AML-193 (cell line): ENCODE results near the gene ST13.
"Not testable (repeated sequence)": the region's sequence is repeated elsewhere in the genome, so short reads cannot be mapped to it uniquely, and the experiment has no call there.

Experiments
- DNase-seq, 2 experiments: peaks; one replicate each; lab custom pipeline; 2025; lab: John Stamatoyannopoulos, UW

The ST13 gene

GRCh38 chr22:40856513-40857308 lies at the start of gene ST13, which contains the start of gene XPNPEP3:
TSS of gene ST13 (minus strand) at chr22:40856639. CDS start at chr22:40856540, 99 bp downstream.
TSS of gene XPNPEP3 (plus strand) at chr22:40857148. CDS start at chr22:40857182, 34 bp downstream.
- peak; percentile 86 to 88 for DNase-seq

DNA sequence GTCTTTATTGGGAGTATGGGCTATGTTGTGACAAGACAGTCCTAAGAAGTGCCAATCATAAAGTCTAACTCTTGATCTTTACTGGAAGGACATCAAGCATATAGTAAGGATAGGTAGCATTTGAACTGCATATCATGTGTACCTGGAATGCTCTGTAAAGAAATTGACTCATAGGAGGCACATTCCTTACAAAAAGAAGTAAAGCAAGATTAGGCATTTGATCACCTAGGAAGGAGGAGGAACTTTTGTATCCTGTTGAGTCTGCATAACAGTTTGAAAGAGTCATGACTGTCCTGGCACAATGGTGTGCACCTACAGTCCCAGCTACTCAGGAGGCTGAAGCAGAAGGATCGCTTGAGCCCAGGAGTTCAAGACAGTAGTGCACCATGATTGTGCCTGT lies 47.7 kb upstream of the ST13 start:
- no peak for DNase-seq

GRCh38 chr22:40898850-40899357 lies 42.5 kb upstream of the ST13 start:
- peak; percentile 67 for DNase-seq

- DNase-seq, result no peak
Observed at GRCh38 chr22:40894417-40894816, 38.0 kb upstream of the ST13 start.

- no peak for DNase-seq
Observed at GRCh38 chr22:40890881-40891280, 34.4 kb upstream of the ST13 start.

GRCh38 chr22:40889116-40889515 lies 32.7 kb upstream of the ST13 start:
- no peak for DNase-seq

- no peak for DNase-seq
Observed at GRCh38 chr22:40878922-40879321, 22.5 kb upstream of the ST13 start.

DNA sequence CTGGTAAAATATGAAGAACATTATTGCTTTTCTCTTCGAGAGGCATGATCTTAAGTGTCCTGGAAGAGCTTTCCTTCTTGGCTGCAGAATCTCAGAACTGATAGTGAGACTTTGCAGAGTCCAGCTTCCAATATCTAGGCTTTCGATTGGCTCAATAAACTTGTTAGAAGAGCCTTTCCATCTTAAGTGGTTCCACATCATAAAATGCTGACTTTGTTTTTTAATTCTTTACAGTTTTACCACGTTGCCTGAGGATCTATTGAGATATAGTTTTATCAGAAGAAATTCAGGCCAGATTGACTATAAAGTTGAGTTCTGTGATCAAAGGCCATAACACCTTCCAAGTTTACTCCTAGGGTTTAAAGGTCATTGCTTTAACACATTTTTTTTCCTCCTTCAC lies 21.0 kb upstream of the ST13 start:
- DNase-seq, result no peak

- no peak for DNase-seq
Observed at GRCh38 chr22:40876907-40877306, 20.5 kb upstream of the ST13 start.

- no peak for DNase-seq
Observed at GRCh38 chr22:40875111-40875510, 18.7 kb upstream of the ST13 start.

- DNase-seq, result no peak
Observed at GRCh38 chr22:40874016-40874415, 17.6 kb upstream of the ST13 start.

- not testable (repeated sequence) for DNase-seq
Observed at GRCh38 chr22:40868379-40868778, 11.9 kb upstream of the ST13 start.

- DNase-seq, result no peak
Observed at GRCh38 chr22:40867109-40867508, 10.7 kb upstream of the ST13 start.

GRCh38 chr22:40862537-40862936 lies 6.1 kb upstream of the ST13 start:
- no peak for DNase-seq

- DNase-seq, result no peak
Observed at GRCh38 chr22:40862013-40862412, 5.6 kb upstream of the ST13 start, which contains the start of gene DNAJB7. TSS of gene DNAJB7 (minus strand) at chr22:40862113. CDS start at chr22:40861994, 119 bp downstream.

GRCh38 chr22:40857309-40857855 lies 943 bp upstream of the ST13 start:
- peak in 1 of 2 experiments; percentile 4 for DNase-seq

DNA sequence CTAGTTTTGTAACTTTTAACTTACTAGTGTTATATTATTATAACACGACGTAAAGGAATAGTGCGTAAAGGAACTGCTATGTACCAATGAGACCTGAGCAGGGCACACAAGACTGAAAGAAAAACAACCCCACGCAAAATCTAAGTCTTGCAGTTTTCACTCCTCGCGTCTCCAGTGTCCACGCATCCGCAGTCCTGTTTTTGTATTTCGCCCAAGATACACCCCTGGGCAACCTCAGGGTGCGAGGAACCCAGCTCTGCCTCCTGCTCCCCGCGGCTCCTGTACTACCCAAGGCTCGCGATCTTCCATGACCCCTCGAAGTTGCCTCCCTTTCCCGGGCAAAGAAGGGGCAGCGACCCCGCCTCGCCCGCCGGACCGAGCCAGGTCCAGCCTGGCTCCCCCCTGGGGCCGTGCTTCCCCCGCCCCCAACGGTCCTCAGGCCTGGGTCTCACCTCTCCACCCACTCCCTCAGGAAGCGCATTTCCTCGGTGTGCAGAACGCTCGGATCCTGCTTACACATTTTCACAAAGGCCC lies 393 bp downstream of the ST13 start:
- peak; percentile 18 to 23 for DNase-seq

DNA sequence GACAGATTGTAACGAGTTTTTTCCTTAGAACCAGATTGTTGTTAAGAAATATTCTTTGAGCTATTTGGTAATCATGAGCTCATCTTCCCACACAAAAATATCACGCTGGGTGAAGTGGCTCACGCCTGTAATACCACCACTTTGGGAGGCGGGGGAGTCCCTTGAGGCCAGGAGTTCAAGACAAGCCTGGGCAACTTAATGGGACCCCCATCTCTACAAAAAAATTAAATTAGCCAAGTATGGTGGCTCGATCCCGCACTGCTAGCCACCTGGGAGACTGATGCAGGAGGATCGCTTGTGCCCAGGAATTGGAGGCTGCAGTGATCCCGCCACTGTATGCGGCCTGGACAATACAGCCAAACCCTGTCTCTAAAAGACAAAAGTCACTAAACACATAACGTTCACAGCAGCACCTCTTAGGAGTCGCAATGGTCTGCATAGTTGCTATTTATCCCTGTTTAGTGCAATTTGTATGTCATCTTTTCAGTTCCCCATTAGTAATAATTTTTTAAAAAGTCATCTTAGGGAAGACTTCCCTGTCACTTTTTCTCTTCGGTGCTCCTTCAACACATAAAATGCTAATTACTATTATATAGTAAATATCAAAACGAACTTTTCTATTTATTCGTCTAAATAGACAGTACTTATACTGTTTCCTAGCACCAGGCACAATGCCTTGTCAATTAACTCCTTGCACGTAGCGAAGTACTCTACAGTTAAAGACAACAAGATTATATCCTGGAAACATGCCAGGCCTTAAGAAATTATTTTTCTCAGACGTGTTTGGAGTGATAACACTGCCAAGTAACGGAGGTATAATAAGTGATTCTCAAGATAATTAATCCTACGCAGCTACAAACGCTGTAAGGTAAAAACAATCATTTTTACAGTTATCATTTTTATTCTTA lies 1.1 kb downstream of the ST13 start:
- peak in 1 of 2 experiments; percentile 7 for DNase-seq

GRCh38 chr22:40853961-40854360 lies 2.5 kb downstream of the ST13 start:
- DNase-seq, result no peak

DNA sequence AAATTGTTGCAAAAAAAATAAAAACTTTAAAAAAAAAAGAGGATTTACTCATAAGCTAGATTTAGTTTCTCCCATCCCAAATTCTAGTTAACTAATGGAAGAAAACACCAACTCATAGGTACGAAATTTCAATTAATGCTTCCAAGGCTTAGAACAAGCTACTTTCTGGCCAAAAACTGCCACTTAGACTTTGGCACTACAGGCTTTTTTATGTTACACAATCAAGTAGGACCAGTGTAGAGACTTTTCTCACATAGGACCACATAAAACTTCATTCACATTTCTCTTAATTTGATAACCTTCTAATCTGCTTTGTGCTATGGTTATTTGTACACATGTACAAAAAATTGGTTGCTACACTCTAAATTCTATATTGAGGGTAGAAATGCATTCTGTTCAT lies 3.1 kb downstream of the ST13 start:
- no peak for DNase-seq

- not testable (repeated sequence) for DNase-seq
Observed at GRCh38 chr22:40845816-40846215, 10.6 kb downstream of the ST13 start.

- no peak for DNase-seq
Observed at GRCh38 chr22:40844951-40845350, 11.5 kb downstream of the ST13 start.
